ENCODE results near the gene MYH9.

The MYH9 gene

GRCh38 chr22:36379593-36380361 lies 8.0 kb downstream of the MYH9 start:
- peak overlapping the region; percentile 22 to 41 for H3K4me3 ChIP-seq
- H3K4me1 ChIP-seq, result peaks cover 0 to 99% (median 89%) of the 10 kb centered on the region in 4 donors
- H3K27me3 ChIP-seq, result no peaks in the 10 kb centered on the region
- intact Hi-C loops (cut with DNase I; ENCODE audit: low total_unique reads), result no loop called here
- peaks cover 0 to 30% (median 6%) of the 10 kb centered on the region in 3 donors for H3K36me3 ChIP-seq
- H3K9me3 ChIP-seq, result no peaks in the 10 kb centered on the region
- TF ChIP-seq CTCF (IDR thresholded peaks at IDR 0.05), result no peak
- H3K27ac ChIP-seq, result peak overlapping the region; percentile 95 to 98
- DNase-seq, result peak; percentile 49 to 84

GRCh38 chr22:36378869-36379217 lies 8.9 kb downstream of the MYH9 start:
- no peak for TF ChIP-seq CTCF (IDR thresholded peaks at IDR 0.05)
- Histone ChIP-seq H3K4me3 (peak overlapping the region; percentile 22 to 41), H3K36me3 (peaks cover 0 to 30% (median 3%) of the 10 kb centered on the region in 3 donors), H3K9me3 (no peaks in the 10 kb centered on the region), H3K4me1 (peaks cover 0 to 100% (median 93%) of the 10 kb centered on the region in 4 donors), H3K27ac (peak overlapping the region; percentile 95 to 98), H3K27me3 (no peaks in the 10 kb centered on the region)
- DNase-seq, result no peak
- intact Hi-C loops (cut with DNase I; ENCODE audit: low total_unique reads), result no loop called here

- intact Hi-C loops (cut with DNase I; ENCODE audit: low total_unique reads), result no loop called here
Observed at GRCh38 chr22:36378080-36378868, 9.5 kb downstream of the MYH9 start.

GRCh38 chr22:36377022-36377631 lies 10.6 kb downstream of the MYH9 start:
- Histone ChIP-seq H3K4me1 (peaks cover 0 to 100% (median 93%) of the 10 kb centered on the region in 4 donors), H3K9me3 (no peaks in the 10 kb centered on the region), H3K27ac (peak overlapping the region; percentile 95 to 98), H3K4me3 (peak overlapping the region in 1 of 2 donors; percentile 41), H3K27me3 (no peaks in the 10 kb centered on the region), H3K36me3 (peaks cover 0 to 23% (median 3%) of the 10 kb centered on the region in 3 donors)
- no peak for TF ChIP-seq CTCF (IDR thresholded peaks at IDR 0.05)
- intact Hi-C loops (cut with DNase I; ENCODE audit: low total_unique reads), result no loop called here
- no peak for DNase-seq

More at GRCh38 chr22:36378080-36378868, 9.5 kb downstream of the MYH9 start:
- no peak for TF ChIP-seq CTCF (IDR thresholded peaks at IDR 0.05)
- H3K27ac ChIP-seq, result peak overlapping the region; percentile 95 to 98
- peak in 1 of 2 donors; percentile 86 for DNase-seq
- peaks cover 0 to 30% (median 3%) of the 10 kb centered on the region in 3 donors for H3K36me3 ChIP-seq
- H3K4me1 ChIP-seq, result peaks cover 0 to 100% (median 93%) of the 10 kb centered on the region in 4 donors
- no peaks in the 10 kb centered on the region for H3K9me3 ChIP-seq
- no peaks in the 10 kb centered on the region for H3K27me3 ChIP-seq
- H3K4me3 ChIP-seq, result peak overlapping the region; percentile 5 to 41

GRCh38 chr22:36376265-36376664 lies 11.5 kb downstream of the MYH9 start:
- H3K9me3 ChIP-seq, result no peaks in the 10 kb centered on the region
- intact Hi-C loops (cut with DNase I; ENCODE audit: low total_unique reads), result no loop called here
- peaks cover 0 to 100% (median 95%) of the 10 kb centered on the region in 4 donors for H3K4me1 ChIP-seq
- no peak for TF ChIP-seq CTCF (IDR thresholded peaks at IDR 0.05)
- H3K27ac ChIP-seq, result peak overlapping the region; percentile 95 to 98
- no peak overlapping the region for H3K4me3 ChIP-seq
- no peak for DNase-seq
- H3K27me3 ChIP-seq, result no peaks in the 10 kb centered on the region
- H3K36me3 ChIP-seq, result peaks cover 0 to 22% (median 3%) of the 10 kb centered on the region in 3 donors

Data from tibial artery (tissue), 4 donors.